Measurements from ENCODE around the gene BACE2. TPM values are rescaled to one million over a fixed set of nuclear protein-coding genes. Genes with fewer than 3 reads are reported as not detected.
"Not testable (repeated sequence)": the region's sequence is repeated elsewhere in the genome, so short reads cannot be mapped to it uniquely, and the experiment has no call there.

BACE2 gene
- total RNA-seq, 1 donor from 2014 or later: 174 TPM

- no peak for DNase-seq (ENCODE audit: low spot score)
These were observed 109.9 kb downstream of the BACE2 start for GRCh38 chr21:41277846-41278245.

- no peak for DNase-seq (ENCODE audit: low spot score)
These were observed 112.4 kb downstream of the BACE2 start for GRCh38 chr21:41280115-41280919.

- no peak for DNase-seq (ENCODE audit: low spot score)
These were observed 114.5 kb downstream of the BACE2 start for GRCh38 chr21:41282412-41282811.

GRCh38 chr21:41283211-41283818 lies 115.4 kb downstream of the BACE2 start:
- peak; percentile 65 for DNase-seq (ENCODE audit: low spot score)

- DNase-seq (ENCODE audit: low spot score): no peak
These were observed 121.5 kb downstream of the BACE2 start for GRCh38 chr21:41289431-41289830.

GRCh38 chr21:41290106-41290799 lies 122.3 kb downstream of the BACE2 start:
- DNase-seq (ENCODE audit: low spot score): no peak

- DNase-seq (ENCODE audit: low spot score): no peak
These were observed 126.7 kb downstream of the BACE2 start for GRCh38 chr21:41294548-41295231.

- no peak for DNase-seq (ENCODE audit: low spot score)
These were observed 127.8 kb downstream of the BACE2 start for GRCh38 chr21:41295721-41296254.

GRCh38 chr21:41302976-41303375 lies 135.0 kb downstream of the BACE2 start:
- no peak for DNase-seq (ENCODE audit: low spot score)

- DNase-seq (ENCODE audit: low spot score): no peak
These were observed 136.2 kb downstream of the BACE2 start for GRCh38 chr21:41304068-41304720.

GRCh38 chr21:41307219-41307618 lies 139.3 kb downstream of the BACE2 start:
- no peak for DNase-seq (ENCODE audit: low spot score)

- DNase-seq (ENCODE audit: low spot score): not testable (repeated sequence)
These were observed 145.6 kb downstream of the BACE2 start for GRCh38 chr21:41313285-41314164.

GRCh38 chr21:41315726-41316125 lies 147.8 kb downstream of the BACE2 start:
- no peak for DNase-seq (ENCODE audit: low spot score)

GRCh38 chr21:41316200-41317062 lies 148.5 kb downstream of the BACE2 start, which contains the start of gene FAM3B:
FAM3B (plus strand) TSS chr21:41316801; CDS start chr21:41316880, 79 bp downstream.
- no peak for DNase-seq (ENCODE audit: low spot score)

GRCh38 chr21:41317063-41317392 lies 149.1 kb downstream of the BACE2 start:
- no peak for DNase-seq (ENCODE audit: low spot score)

GRCh38 chr21:41317458-41317857 lies 149.5 kb downstream of the BACE2 start:
- DNase-seq (ENCODE audit: low spot score): no peak

GRCh38 chr21:41318218-41318617 lies 150.3 kb downstream of the BACE2 start:
- DNase-seq (ENCODE audit: low spot score): no peak

- DNase-seq (ENCODE audit: low spot score): no peak
These were observed 151.3 kb downstream of the BACE2 start for GRCh38 chr21:41319273-41319672.

- DNase-seq (ENCODE audit: low spot score): no peak
These were observed 153.4 kb downstream of the BACE2 start for GRCh38 chr21:41321211-41321907.
